ENCODE measurements around the gene UMODL1.
"Not testable (repeated sequence)": the region's sequence is repeated elsewhere in the genome, so short reads cannot be mapped to it uniquely, and the experiment has no call there.

UMODL1 gene

DNA sequence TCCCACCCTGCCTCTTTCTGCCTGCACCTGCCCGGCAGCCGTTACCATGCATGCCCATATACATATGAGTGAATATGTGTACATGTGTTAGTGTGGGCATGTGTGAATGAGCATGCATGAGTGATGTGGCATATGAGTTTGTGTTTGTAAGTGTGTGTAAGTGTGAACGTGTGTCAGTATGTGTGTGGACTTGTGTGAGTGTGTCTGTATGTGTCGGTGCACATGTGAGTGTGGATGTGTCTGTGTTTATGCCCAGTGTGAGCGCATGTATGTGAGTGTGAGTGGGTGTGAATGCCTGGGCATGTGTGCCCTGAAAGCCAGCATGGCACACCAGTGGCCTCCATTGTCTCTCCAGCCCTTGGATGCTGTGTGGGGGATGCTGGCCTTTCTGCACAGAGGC lies 2.5 kb upstream of the UMODL1 start:
- H3K4me3 ChIP-seq (ENCODE audit: control insufficient read depth, low read depth, low read length), result no peak overlapping the region
- TF ChIP-seq, protein P1, sequence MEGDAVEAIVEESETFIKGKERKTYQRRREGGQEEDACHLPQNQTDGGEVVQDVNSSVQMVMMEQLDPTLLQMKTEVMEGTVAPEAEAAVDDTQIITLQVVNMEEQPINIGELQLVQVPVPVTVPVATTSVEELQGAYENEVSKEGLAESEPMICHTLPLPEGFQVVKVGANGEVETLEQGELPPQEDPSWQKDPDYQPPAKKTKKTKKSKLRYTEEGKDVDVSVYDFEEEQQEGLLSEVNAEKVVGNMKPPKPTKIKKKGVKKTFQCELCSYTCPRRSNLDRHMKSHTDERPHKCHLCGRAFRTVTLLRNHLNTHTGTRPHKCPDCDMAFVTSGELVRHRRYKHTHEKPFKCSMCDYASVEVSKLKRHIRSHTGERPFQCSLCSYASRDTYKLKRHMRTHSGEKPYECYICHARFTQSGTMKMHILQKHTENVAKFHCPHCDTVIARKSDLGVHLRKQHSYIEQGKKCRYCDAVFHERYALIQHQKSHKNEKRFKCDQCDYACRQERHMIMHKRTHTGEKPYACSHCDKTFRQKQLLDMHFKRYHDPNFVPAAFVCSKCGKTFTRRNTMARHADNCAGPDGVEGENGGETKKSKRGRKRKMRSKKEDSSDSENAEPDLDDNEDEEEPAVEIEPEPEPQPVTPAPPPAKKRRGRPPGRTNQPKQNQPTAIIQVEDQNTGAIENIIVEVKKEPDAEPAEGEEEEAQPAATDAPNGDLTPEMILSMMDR (IDR thresholded peaks at IDR 0.05; ENCODE audit: control insufficient read depth, insufficient read depth, low read depth, low read length, missing control alignments), result no peak
- no peak for DNase-seq (ENCODE audit: low read depth)

DNA sequence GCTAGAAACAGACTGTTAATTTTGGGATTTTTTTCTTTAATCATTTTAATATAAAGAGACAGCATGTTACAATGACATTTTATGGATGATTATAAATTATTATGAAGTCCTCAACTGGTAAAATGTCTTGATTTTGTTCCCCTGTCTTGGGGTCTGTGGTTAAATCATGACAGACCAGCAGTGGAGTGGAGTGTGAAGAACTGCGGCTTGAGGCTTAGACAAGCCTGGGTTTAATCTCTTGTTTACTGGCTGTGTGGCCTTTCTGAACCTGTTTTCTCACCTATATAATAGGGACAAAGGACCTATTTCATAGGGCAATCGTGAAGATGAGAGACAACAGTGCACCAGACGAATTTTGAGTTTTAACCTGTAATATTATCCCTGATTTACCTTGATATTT lies 1.8 kb upstream of the UMODL1 start:
- DNase-seq (ENCODE audit: low read depth), result no peak
- TF ChIP-seq, protein P1 (IDR thresholded peaks at IDR 0.05; ENCODE audit: control insufficient read depth, insufficient read depth, low read depth, low read length, missing control alignments), result no peak
- no peak overlapping the region for H3K4me3 ChIP-seq (ENCODE audit: control insufficient read depth, low read depth, low read length)

DNA sequence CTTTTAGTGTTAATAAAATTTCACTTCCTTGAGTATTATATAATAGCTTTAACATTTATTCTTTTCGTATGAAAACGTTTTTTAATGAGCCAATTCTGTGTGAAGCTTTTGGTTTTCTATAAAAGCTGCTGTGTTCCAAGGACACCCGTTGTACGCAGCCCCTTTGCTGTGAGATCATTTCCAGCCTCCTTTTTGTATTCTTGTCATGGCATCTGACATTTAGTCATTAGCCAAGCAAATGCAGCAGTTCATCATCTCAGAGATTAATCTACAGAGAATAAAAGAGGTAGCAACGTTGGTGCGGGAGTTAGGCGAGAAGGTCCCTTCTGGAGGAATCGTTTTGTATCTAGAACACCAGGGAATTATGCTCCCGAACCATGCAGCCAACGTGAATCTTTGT lies 1.3 kb upstream of the UMODL1 start:
- no peak for DNase-seq (ENCODE audit: low read depth)
- TF ChIP-seq, protein P1 (IDR thresholded peaks at IDR 0.05; ENCODE audit: control insufficient read depth, insufficient read depth, low read depth, low read length, missing control alignments), result no peak
- H3K4me3 ChIP-seq (ENCODE audit: control insufficient read depth, low read depth, low read length), result no peak overlapping the region

DNA sequence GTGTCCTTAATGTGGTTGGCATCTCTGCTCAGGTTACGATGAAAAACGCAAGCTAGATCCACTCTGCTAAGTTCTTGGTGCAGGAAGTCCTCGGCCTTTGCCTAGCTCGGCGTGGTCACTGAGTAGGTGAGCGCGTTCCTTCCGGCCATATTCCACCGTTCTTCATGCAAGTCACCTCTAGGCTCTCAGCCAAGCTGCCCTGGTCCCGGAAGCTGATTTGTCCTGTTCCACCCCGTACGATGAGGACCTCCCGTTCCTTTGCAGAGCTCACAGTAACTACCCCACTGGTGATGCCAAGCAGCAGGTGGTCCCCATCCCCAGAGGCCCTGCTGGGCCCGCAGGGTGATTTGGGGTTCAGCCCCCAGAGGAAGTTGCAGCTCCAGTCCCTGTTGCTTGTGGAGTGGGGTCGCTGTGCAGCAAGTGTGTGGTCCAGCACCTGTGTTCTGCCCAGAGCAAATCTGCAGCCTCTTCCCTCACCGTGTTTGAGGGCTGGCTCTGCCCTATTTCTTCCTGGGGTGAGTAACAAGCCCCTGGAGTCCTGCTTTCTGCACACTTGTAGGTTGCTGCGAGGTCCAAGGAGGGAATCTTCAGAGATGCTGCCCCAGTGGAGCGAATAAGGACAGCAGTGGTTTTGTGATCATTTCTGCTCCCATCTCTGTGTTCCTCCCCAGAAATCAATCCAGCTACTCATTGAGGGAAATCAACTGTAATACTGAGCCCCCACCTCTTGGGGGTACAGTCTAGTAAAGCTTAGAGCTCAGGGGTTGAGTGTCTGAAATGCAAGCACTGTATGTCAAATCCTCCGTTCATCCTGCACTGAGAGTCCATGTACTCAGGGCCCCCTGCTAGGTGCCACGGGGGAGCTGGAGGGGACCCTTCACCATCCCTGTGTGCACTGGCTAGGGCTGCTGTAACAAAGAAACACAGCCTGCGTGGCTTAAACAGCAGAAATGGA lies 2.3 kb downstream of the UMODL1 start:
- TF ChIP-seq, protein P1 (IDR thresholded peaks at IDR 0.05; ENCODE audit: control insufficient read depth, insufficient read depth, low read depth, low read length, missing control alignments), result no peak
- no peak for DNase-seq (ENCODE audit: low read depth)
- H3K4me3 ChIP-seq (ENCODE audit: control insufficient read depth, low read depth, low read length), result no peak overlapping the region

DNA sequence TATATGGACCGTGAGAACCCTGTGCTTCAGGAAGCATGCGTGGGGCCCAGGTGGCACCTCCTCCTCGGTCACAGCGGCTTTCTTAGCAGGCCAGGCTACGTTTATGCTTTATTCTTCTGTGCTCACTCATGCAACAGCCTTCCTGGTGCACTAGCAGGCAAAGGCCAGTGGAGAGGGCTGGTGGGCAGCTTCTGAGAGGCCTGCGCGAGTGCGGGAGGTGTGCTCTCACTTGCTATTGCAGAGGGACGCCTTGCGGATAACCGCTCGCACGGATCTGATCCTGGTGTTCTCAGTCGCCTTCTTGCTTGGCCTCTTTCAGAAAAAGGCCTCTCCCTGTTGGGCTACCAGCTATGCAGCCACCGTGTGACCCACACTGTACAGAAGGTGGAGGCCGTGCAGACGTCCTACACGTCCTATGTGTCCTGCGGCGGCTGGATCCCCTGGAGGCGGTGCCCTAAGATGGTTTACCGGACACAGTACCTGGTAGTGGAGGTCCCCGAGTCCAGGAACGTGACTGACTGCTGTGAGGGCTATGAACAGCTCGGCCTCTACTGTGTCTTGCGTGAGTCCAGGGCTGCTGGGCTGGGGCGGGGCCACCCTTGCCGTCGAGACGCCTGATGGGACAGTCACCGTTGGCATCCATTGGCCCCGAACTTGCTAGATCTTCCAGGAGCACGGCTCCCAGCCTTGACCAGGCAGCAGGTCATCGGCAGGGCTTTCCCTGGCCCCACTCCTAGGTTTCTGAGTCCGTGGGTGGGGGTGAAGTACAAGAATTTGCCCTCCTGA lies 4.8 kb downstream of the UMODL1 start:
- no peak overlapping the region for H3K4me3 ChIP-seq (ENCODE audit: control insufficient read depth, low read depth, low read length)
- TF ChIP-seq, protein P1 (IDR thresholded peaks at IDR 0.05; ENCODE audit: control insufficient read depth, insufficient read depth, low read depth, low read length, missing control alignments), result no peak
- no peak for DNase-seq (ENCODE audit: low read depth)

DNA sequence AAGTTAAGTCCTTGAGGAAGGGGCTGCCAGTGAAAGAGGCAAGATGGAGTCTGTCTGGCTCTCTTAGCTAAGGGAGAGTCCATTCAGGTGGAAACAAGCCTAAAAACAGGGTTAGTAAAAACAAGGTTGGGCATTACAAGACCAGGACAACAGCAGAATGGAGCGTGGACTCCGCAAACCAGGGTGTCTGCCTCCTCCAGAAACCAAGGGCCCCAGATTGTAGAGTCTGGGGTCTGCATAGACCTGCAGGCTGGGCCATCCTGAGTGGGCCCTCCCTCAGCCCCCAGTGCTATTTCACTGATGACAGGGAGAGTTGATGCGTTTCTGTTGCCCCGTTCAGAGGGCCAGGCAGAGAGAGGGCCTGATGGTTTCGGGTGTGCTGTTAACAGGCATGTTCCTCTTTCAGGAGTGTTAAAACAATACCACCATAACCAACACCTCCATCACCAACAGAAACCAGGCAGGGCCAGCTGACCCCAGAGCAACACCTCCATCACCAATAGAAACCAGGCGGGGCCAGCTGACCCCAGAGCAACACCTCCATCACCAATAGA lies 6.6 kb downstream of the UMODL1 start:
- DNase-seq (ENCODE audit: low read depth); H3K4me3 ChIP-seq (ENCODE audit: control insufficient read depth, low read depth, low read length): not testable (repeated sequence)

DNA sequence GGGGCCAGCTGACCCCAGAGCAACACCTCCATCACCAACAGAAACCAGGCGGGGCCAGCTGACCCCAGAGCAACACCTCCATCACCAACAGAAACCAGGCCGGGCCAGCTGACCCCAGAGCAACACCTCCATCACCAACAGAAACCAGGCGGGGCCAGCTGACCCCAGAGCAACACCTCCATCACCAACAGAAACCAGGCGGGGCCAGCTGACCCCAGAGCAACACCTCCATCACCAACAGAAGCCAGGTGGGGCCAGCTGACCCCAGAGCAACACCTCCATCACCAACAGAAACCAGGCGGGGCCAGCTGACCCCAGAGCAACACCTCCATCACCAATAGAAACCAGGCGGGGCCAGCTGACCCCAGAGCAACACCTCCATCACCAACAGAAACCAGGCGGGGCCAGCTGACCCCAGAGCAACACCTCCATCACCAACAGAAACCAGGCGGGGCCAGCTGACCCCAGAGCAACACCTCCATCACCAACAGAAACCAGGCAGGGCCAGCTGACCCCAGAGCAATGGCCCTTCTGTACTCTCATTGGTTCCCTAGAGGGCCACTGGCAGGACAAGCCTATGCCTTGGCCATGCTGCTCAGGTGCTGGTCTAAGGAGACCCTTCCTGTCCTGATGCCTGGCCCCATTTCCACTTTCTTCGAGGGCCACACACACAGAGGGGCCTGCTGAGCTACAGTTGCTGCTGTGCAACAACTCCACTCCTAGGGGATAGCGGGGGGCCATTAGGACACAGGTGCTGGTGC lies 7.3 kb downstream of the UMODL1 start:
- H3K4me3 ChIP-seq (ENCODE audit: control insufficient read depth, low read depth, low read length); DNase-seq (ENCODE audit: low read depth): not testable (repeated sequence)
